Measurements from ENCODE around the gene CES4A. TPM values are rescaled to one million over a fixed set of nuclear protein-coding genes. Genes with fewer than 3 reads are reported as not detected.
A peak's percentile ranks its signal among the peaks of the same experiment; 100 is the strongest.

Gene CES4A
- total and polyA plus RNA-seq, 9 of the 15 experiments (the other 6 are each of a cell fraction or from before 2014, with no cell fraction given): 0.09 to 0.13 (median 0.11) TPM; not detected in 6

- H3K79me2 ChIP-seq (ENCODE audit: control insufficient read depth, insufficient read depth, low read length): no peaks in the 10 kb centered on the region
- BruUV-seq (replicated peaks): no TSS peak
- DNase-seq (ENCODE audit: extremely low read depth in 1 of 4, low spot score in 3 of 4): no peak
- FAIRE-seq: no peak
- H3K4me2 ChIP-seq (ENCODE audit: insufficient read depth, low read length): no peak overlapping the region
- H3K27ac ChIP-seq (ENCODE audit: extremely low read depth, low read depth, low read length): no peak overlapping the region
- H3K9me1 ChIP-seq (ENCODE audit: control insufficient read depth, insufficient read depth, low read length): no peaks in the 10 kb centered on the region
- intact Hi-C loops (cut with micrococcal nuclease) (no loop called here), in situ Hi-C loops (cut with MboI) (no loop called here)
- no peak overlapping the region for H2AFZ ChIP-seq (ENCODE audit: low read depth, low read length)
- POLR2A ChIA-PET: no interaction called here
- no peaks in the 10 kb centered on the region for H3K4me1 ChIP-seq (replicated peaks in 1 of 2; ENCODE audit: control insufficient read depth in 2 of 2, insufficient read depth in 2 of 2, low read length in 2 of 2)
- TF ChIP-seq ZNF121 (CRISPR knock-in tag; conservative IDR thresholded peaks at IDR 0.05) (peak; percentile 80), ZNF609 (CRISPR knock-in tag; IDR thresholded peaks at IDR 0.05; ENCODE audit: borderline replicate concordance) (no peak), FOSL1 (tag; conservative IDR thresholded peaks at IDR 0.05) (no peak), STAT5B (CRISPR knock-in tag; IDR thresholded peaks at IDR 0.05) (no peak)
- CTCF ChIA-PET (ENCODE audit: low intra/inter-chr PET ratio): no interaction called here
- H3K4me3 ChIP-seq: no peak overlapping the region
- H3K9ac ChIP-seq (ENCODE audit: insufficient read depth in 1 of 2, low read depth in 2 of 2, low read length in 2 of 2): no peak overlapping the region
- no peaks in the 10 kb centered on the region for H3K9me3 ChIP-seq (replicated peaks; ENCODE audit: control insufficient read depth, insufficient read depth, low read depth, low read length)
- H3K27me3 ChIP-seq (ENCODE audit: control insufficient read depth in 2 of 2, insufficient read depth in 2 of 2, low read length in 2 of 2): no peaks in the 10 kb centered on the region
- ATAC-seq: no peak
- no peaks in the 10 kb centered on the region for H4K20me1 ChIP-seq (replicated peaks; ENCODE audit: control insufficient read depth, insufficient read depth, low read length)
- WGBS (ENCODE audit: insufficient coverage, low coverage, missing lambda C conversion rate): 71% methylated on average over 6 of the region's 6 CpGs
- H3K36me3 ChIP-seq (ENCODE audit: control insufficient read depth, insufficient read depth, low read length): no peaks in the 10 kb centered on the region
Measured at GRCh38 chr16:66986559-66986958, 1.8 kb upstream of the CES4A start.

All from K562 (cell line).